H1 (cell line): ENCODE results near the gene ACADM. TPM values are rescaled to one million over a fixed set of nuclear protein-coding genes. Genes with fewer than 3 reads are reported as not detected.

Source experiments
- CTCF ChIA-PET: fragments of 300-600 bp; sonication (Branson Sonifier 250); formaldehyde crosslinking; loops from one replicate; lab custom pipeline; 2021; ENCODE audit not compliant: partially characterized antibody; lab: Charles Lee
- POLR2A ChIA-PET: fragments of 300-600 bp; sonication (Branson Sonifier 250); formaldehyde crosslinking; loops from one replicate; lab custom pipeline; 2021; ENCODE audit warnings: inconsistent platforms; ENCODE audit not compliant: partially characterized antibody; lab: Charles Lee
- DNase-seq, 2 experiments: peaks; one replicate each; pipeline versions ENCODE4 v3.0.0 to v3.0.0-alpha.2; 2010 to 2022; ENCODE audit warnings: low spot score in 2 of 2, low read depth in 1 of 2, mixed read lengths in 1 of 2
- FAIRE-seq: peaks from 2 replicates; lab custom pipeline; 2011; peaks lifted over from hg19 to GRCh38; lab: Jason Lieb, UNC
- H2AFZ ChIP-seq: 2 replicates; pipeline ENCODE4 v1.8.1; 2012; ENCODE audit warnings: low read length, inconsistent platforms
- H2AK5ac ChIP-seq: 2 replicates; pipeline ENCODE4 v1.6.1; 2013; ENCODE audit warnings: low read depth, low read length
- H2BK120ac ChIP-seq: replicated peaks from 2 replicates; pipeline ENCODE3; 2013; ENCODE audit warnings: low read depth, low read length, inconsistent platforms
- H2BK12ac ChIP-seq: 2 replicates; pipeline ENCODE4 v1.6.1; 2013; ENCODE audit warnings: low read depth, low read length
- H2BK15ac ChIP-seq: 2 replicates; pipeline ENCODE4 v1.6.1; 2013; ENCODE audit warnings: low read length
- H2BK20ac ChIP-seq: 2 replicates; pipeline ENCODE4 v1.6.1; 2013; ENCODE audit warnings: low read length
- H2BK5ac ChIP-seq: 2 replicates; pipeline ENCODE4 v1.6.1; 2013; ENCODE audit warnings: low read depth, low read length
- H3K14ac ChIP-seq: 2 replicates; pipeline ENCODE4 v1.6.1; 2013; ENCODE audit warnings: inconsistent platforms; ENCODE audit not compliant: insufficient read length
- H3K18ac ChIP-seq: 2 replicates; pipeline ENCODE4 v1.6.1; 2013; ENCODE audit warnings: low read length; ENCODE audit errors: extremely low read depth
- H3K23ac ChIP-seq: 2 replicates; pipeline ENCODE4 v1.6.1; 2013; ENCODE audit warnings: inconsistent platforms; ENCODE audit not compliant: insufficient read length
- H3K23me2 ChIP-seq: 2 replicates; pipeline ENCODE4 v1.6.1; 2013; ENCODE audit warnings: low read depth, low read length
- H3K27ac ChIP-seq: 2 replicates; pipeline ENCODE4 v1.6.1; 2011; ENCODE audit warnings: low read depth, low read length, inconsistent platforms
- H3K27me3 ChIP-seq, 4 experiments: replicated peaks in 1 of 4; 1 replicate in 1 of 4; 2 replicates in 3 of 4; pipeline versions ENCODE4 v1.6.1 to v1.8.1; 2011 to 2013; ENCODE audit warnings: low read length in 3 of 4, mild to moderate bottlenecking in 3 of 4, inconsistent platforms in 2 of 4, mixed read lengths in 2 of 4, moderate library complexity in 1 of 4; ENCODE audit not compliant: control insufficient read depth in 3 of 4, insufficient read depth in 3 of 4; ENCODE audit errors: extremely low read depth in 1 of 4
- H3K36me3 ChIP-seq, 4 experiments: 2 replicates each; pipeline versions ENCODE4 v1.6.1 to v1.8.1; 2011 to 2013; ENCODE audit warnings: mild to moderate bottlenecking in 4 of 4, low read length in 3 of 4, moderate library complexity in 2 of 4, control low read depth in 1 of 4, inconsistent platforms in 1 of 4; ENCODE audit not compliant: insufficient read depth in 4 of 4, control insufficient read depth in 2 of 4
- H3K4ac ChIP-seq: replicated peaks from 2 replicates; pipeline ENCODE3; 2013; ENCODE audit warnings: low read length, low read depth, mixed read lengths, inconsistent platforms; ENCODE audit not compliant: insufficient read length
- H3K4me1 ChIP-seq, 4 experiments: replicated peaks in 1 of 4; 1 replicate in 1 of 4; 2 replicates in 3 of 4; pipeline versions ENCODE4 v1.6.1 to v1.8.1; 2011 to 2013; ENCODE audit warnings: low read length in 3 of 4, inconsistent platforms in 2 of 4, mixed read lengths in 1 of 4; ENCODE audit not compliant: insufficient read depth in 4 of 4, control insufficient read depth in 3 of 4
- H3K4me2 ChIP-seq, 2 experiments: 2 replicates each; pipeline versions ENCODE4 v1.6.1 to v1.8.1; 2011 to 2013; ENCODE audit warnings: low read depth in 2 of 2, low read length in 2 of 2, control low read depth in 1 of 2, inconsistent platforms in 1 of 2, mild to moderate bottlenecking in 1 of 2; ENCODE audit not compliant: insufficient read depth in 1 of 2
- H3K4me3 ChIP-seq, 4 experiments: fragments of 200-600, 300-600 bp in 1 of 4; sonication (generic), shearing (Covaris generic), sonication (Bioruptor Twin) in 1 of 4; 2 replicates each; pipeline versions ENCODE4 v1.5.1 to v1.8.1; 2011 to 2016; ENCODE audit warnings: low read length in 4 of 4, low read depth in 3 of 4, control low read depth in 2 of 4, inconsistent platforms in 2 of 4, mild to moderate bottlenecking in 2 of 4, mixed read lengths in 1 of 4, moderate library complexity in 1 of 4; ENCODE audit not compliant: insufficient read depth in 2 of 4; ENCODE audit errors: extremely low read depth in 1 of 4
- H3K56ac ChIP-seq: replicated peaks from 2 replicates; pipeline ENCODE3; 2013; ENCODE audit warnings: low read depth, mild to moderate bottlenecking, mixed read lengths, low read length, inconsistent platforms; ENCODE audit not compliant: insufficient read length
- H3K79me1 ChIP-seq: 2 replicates; pipeline ENCODE4 v1.6.1; 2013; ENCODE audit warnings: low read depth, low read length, control low read depth
- H3K79me2 ChIP-seq, 2 experiments: 2 replicates each; pipeline versions ENCODE4 v1.6.1 to v1.8.1; 2012 to 2013; ENCODE audit warnings: low read length in 2 of 2, mild to moderate bottlenecking in 2 of 2, inconsistent platforms in 1 of 2; ENCODE audit not compliant: insufficient read depth in 2 of 2, control insufficient read depth in 1 of 2
- H3K9ac ChIP-seq, 4 experiments: replicated peaks in 1 of 4; 1 replicate in 1 of 4; 2 replicates in 3 of 4; pipeline versions ENCODE4 v1.6.1 to v1.8.1; 2011 to 2013; ENCODE audit warnings: low read depth in 3 of 4, low read length in 3 of 4, control low read depth in 2 of 4, mild to moderate bottlenecking in 2 of 4, moderate library complexity in 2 of 4, inconsistent platforms in 1 of 4; ENCODE audit errors: extremely low read depth in 1 of 4
- H3K9me3 ChIP-seq, 2 experiments: 2 replicates each; pipeline versions ENCODE4 v1.6.1 to v1.8.1; 2012 to 2013; ENCODE audit warnings: mild to moderate bottlenecking in 2 of 2, moderate library complexity in 2 of 2, control low read depth in 1 of 2, inconsistent platforms in 1 of 2, low read depth in 1 of 2, low read length in 1 of 2, mixed read lengths in 1 of 2; ENCODE audit not compliant: insufficient read depth in 2 of 2
- H4K20me1 ChIP-seq, 2 experiments: replicated peaks in 1 of 2; 2 replicates each; pipeline versions ENCODE3 to v1.8.1; 2011 to 2013; ENCODE audit warnings: inconsistent platforms in 2 of 2, low read length in 2 of 2, mild to moderate bottlenecking in 1 of 2; ENCODE audit not compliant: insufficient read depth in 2 of 2, control insufficient read depth in 1 of 2
- H4K5ac ChIP-seq: 2 replicates; pipeline ENCODE4 v1.6.1; 2013; ENCODE audit warnings: low read length, low read depth, mixed read lengths, inconsistent platforms; ENCODE audit not compliant: insufficient read length
- H4K8ac ChIP-seq: 2 replicates; pipeline ENCODE4 v1.8.0; 2013; ENCODE audit warnings: mild to moderate bottlenecking, moderate library complexity, low read length, inconsistent platforms; ENCODE audit not compliant: insufficient read depth; ENCODE audit errors: extremely low read depth
- H4K91ac ChIP-seq: replicated peaks from 2 replicates; pipeline ENCODE3; 2013; ENCODE audit warnings: low read length, mixed read lengths, inconsistent platforms; ENCODE audit not compliant: insufficient read length
- BACH1 ChIP-seq: IDR thresholded peaks from 2 replicates; pipeline ENCODE4 v1.6.1; 2012; ENCODE audit warnings: low read length, improper control_type of control experiment
- CHD2 ChIP-seq: IDR thresholded peaks from 2 replicates; pipeline ENCODE4 v1.6.1; 2012; ENCODE audit warnings: low read length, improper control_type of control experiment
- CTCF ChIP-seq, 3 experiments: IDR thresholded peaks; 1 replicate in 2 of 3; 2 replicates in 1 of 3; pipeline versions ENCODE4 v1.5.1 to v1.6.1; 2011; ENCODE audit warnings: low read length in 3 of 3, mild to moderate bottlenecking in 3 of 3, inconsistent platforms in 2 of 3, low read depth in 1 of 3, moderate library complexity in 1 of 3; ENCODE audit not compliant: insufficient read depth in 1 of 3; ENCODE audit errors: control extremely low read depth in 1 of 3
- FOSL1 ChIP-seq: IDR thresholded peaks from 2 replicates; pipeline ENCODE4 v1.6.1; 2011; ENCODE audit warnings: mild to moderate bottlenecking, low read depth, low read length, moderate library complexity; ENCODE audit not compliant: insufficient read depth
- HDAC2 ChIP-seq, 2 experiments: fragments of 300-600 bp in 1 of 2; sonication (generic) in 1 of 2; IDR thresholded peaks; 2 replicates each; pipeline ENCODE4 v1.6.1; 2011 to 2012; ENCODE audit warnings: low read depth in 2 of 2, low read length in 2 of 2, mild to moderate bottlenecking in 2 of 2, moderate library complexity in 2 of 2, borderline replicate concordance in 1 of 2, inconsistent platforms in 1 of 2
- MAFK ChIP-seq: IDR thresholded peaks from 2 replicates; pipeline ENCODE4 v1.6.1; 2012; ENCODE audit warnings: low read depth, mild to moderate bottlenecking, improper control_type of control experiment, low read length
- POLR2AphosphoS5 ChIP-seq: IDR thresholded peaks from 2 replicates; pipeline ENCODE4 v1.6.1; 2011; ENCODE audit warnings: low read depth, low read length
- SIN3A ChIP-seq, 2 experiments: IDR thresholded peaks in 1 of 2; conservative IDR thresholded peaks in 1 of 2; 2 replicates each; pipeline ENCODE4 v1.6.1; 2011 to 2012; ENCODE audit warnings: low read length in 2 of 2, improper control_type of control experiment in 1 of 2, low read depth in 1 of 2, mild to moderate bottlenecking in 1 of 2
- SP2 ChIP-seq: IDR thresholded peaks from 2 replicates; pipeline ENCODE4 v1.6.1; 2012; ENCODE audit warnings: mild to moderate bottlenecking, low read length, inconsistent platforms
- SUZ12 ChIP-seq: fragments of 200-600 bp; sonication (generic); IDR thresholded peaks from 2 replicates; pipeline ENCODE4 v1.6.1; 2012; ENCODE audit warnings: mild to moderate bottlenecking, inconsistent platforms, low read length, moderate library complexity, mixed read lengths
- TAF1 ChIP-seq: IDR thresholded peaks from 2 replicates; pipeline ENCODE4 v1.6.1; 2011; ENCODE audit warnings: mild to moderate bottlenecking, low read depth, low read length
- TCF12 ChIP-seq: IDR thresholded peaks from 2 replicates; pipeline ENCODE4 v1.6.1; 2011; ENCODE audit warnings: low read depth, mild to moderate bottlenecking, low read length
- WGBS, 2 experiments: shearing (Covaris generic) in 1 of 2; methylation state at CpG; one replicate each; pipeline versions ENCODE4 v1.1.6 to v1.1.7; 2013 to 2015; ENCODE audit warnings: low lambda C conversion rate in 2 of 2, mixed read lengths in 2 of 2, inconsistent platforms in 1 of 2, low coverage in 1 of 2, missing lambda C conversion rate in 1 of 2; ENCODE audit not compliant: insufficient replicate concordance in 2 of 2, insufficient coverage in 1 of 2, insufficient read length in 1 of 2; ENCODE audit errors: extremely low coverage in 1 of 2, missing lambda C conversion rate in 1 of 2; 5-methylcytosine and 5-hydroxymethylcytosine counted together
- polyA plus RNA-seq, 7 experiments: library from polyadenylated mRNA; depleted of rRNA in 3 of 7; stranded (reverse) in 5 of 7; unstranded in 2 of 7; fragments of >200 nt in 5 of 7; fragments of 200-250 nt in 2 of 7; gene quantifications; 1 replicate in 5 of 7; 2 replicates in 1 of 7; 4 replicates in 1 of 7; pipeline versions ENCODE4 v1.2.1 to v1.2.3, GENCODE V29; 2011 to 2013; ENCODE audit warnings: missing spikeins in 2 of 7, mixed read lengths in 2 of 7
- total RNA-seq: library from RNA; stranded (reverse); fragmentation: NEBNext Ultra II Directional; extraction: Animal tissue kit (Norgen Biotek cat#: 25700); gene quantifications from 2 replicates; pipeline ENCODE4 v1.2.1, GENCODE V29; 2021

Gene ACADM
- total and polyA plus RNA-seq, 2 of the 8 experiments (the other 6 are each of a cell fraction or from before 2014, with no cell fraction given): 14.3 to 40.0 TPM

GRCh38 chr1:75730432-75730831 lies 5.9 kb downstream of the ACADM start:
- no peak overlapping the region for H2AK5ac ChIP-seq
- H2BK20ac ChIP-seq: no peak overlapping the region
- no peak for FAIRE-seq
- no peak overlapping the region for H3K56ac ChIP-seq
- no peak overlapping the region for H2AFZ ChIP-seq
- H3K23me2 ChIP-seq: peaks cover 2% of the 10 kb centered on the region; the same call in 1 of the 2 replicates
- no peaks in the 10 kb centered on the region for H3K9me3 ChIP-seq
- H3K4me1 ChIP-seq: peaks cover 0 to 4% (median 2%) of the 10 kb centered on the region in 4 experiments; a peak in 3 of 7 replicates
- H3K23ac ChIP-seq: no peak overlapping the region
- no peak overlapping the region for H2BK12ac ChIP-seq
- H3K4ac ChIP-seq: no peak overlapping the region
- DNase-seq: no peak
- no peak overlapping the region for H3K18ac ChIP-seq
- H2BK120ac ChIP-seq: no peak overlapping the region
- H3K4me3 ChIP-seq: no peak overlapping the region
- no peaks in the 10 kb centered on the region for H3K27me3 ChIP-seq
- WGBS, 2 experiments: 50% methylated on average over 2 of the region's 2 CpGs; no CpG with 5 or more reads in 1 of the 2 experiments
- peaks cover 0 to 35% of the 10 kb centered on the region in 2 experiments; a peak in 2 of 4 replicates for H3K79me2 ChIP-seq
- no peak overlapping the region for H4K91ac ChIP-seq
- peaks cover 0 to 2% of the 10 kb centered on the region in 2 experiments for H4K20me1 ChIP-seq
- H4K5ac ChIP-seq: no peak overlapping the region
- H3K9ac ChIP-seq: no peak overlapping the region
- no peak overlapping the region for H3K27ac ChIP-seq
- no peak overlapping the region for H3K14ac ChIP-seq
- no peak overlapping the region for H2BK5ac ChIP-seq
- ChIA-PET CTCF (no interaction called here), POLR2A (interaction anchor here (0.6 to 0.8 kb wide), 2 partner anchors 9 to 148 kb away, joined by 3 to 5 read pairs; no protein-coding TSS in a partner anchor)
- no peak overlapping the region for H2BK15ac ChIP-seq
- H4K8ac ChIP-seq: no peak overlapping the region
- H3K79me1 ChIP-seq: no peaks in the 10 kb centered on the region; the same call in 1 of the 2 replicates
- H3K36me3 ChIP-seq: peaks cover 0 to 25% (median under 1%) of the 10 kb centered on the region in 4 experiments; a peak in 4 of 8 replicates
- no peak overlapping the region for H3K4me2 ChIP-seq
- no peak for TF ChIP-seq MAFK
- TF ChIP-seq BACH1: no peak
- TF ChIP-seq TCF12: no peak
- no peak for TF ChIP-seq SIN3A (conservative IDR thresholded peaks at IDR 0.05 in 1 of 2, IDR thresholded peaks at IDR 0.05 in 1 of 2; ENCODE audit: low read depth in 1 of 2, low read length in 2 of 2)
- TF ChIP-seq HDAC2 (IDR thresholded peaks at IDR 0.05; ENCODE audit: borderline replicate concordance in 1 of 2, low read depth in 2 of 2, low read length in 2 of 2): no peak
- no peak for TF ChIP-seq POLR2AphosphoS5
- no peak for TF ChIP-seq TAF1
- no peak for TF ChIP-seq FOSL1
- no peak for TF ChIP-seq CHD2
- no peak for TF ChIP-seq SP2
- no peak for TF ChIP-seq SUZ12
- TF ChIP-seq CTCF (IDR thresholded peaks at IDR 0.05; ENCODE audit: control extremely low read depth in 1 of 3, insufficient read depth in 1 of 3, low read depth in 1 of 3, low read length in 3 of 3): no peak
